ENCODE measurements around the gene NEU2.
"Not testable (repeated sequence)": the region's sequence is repeated elsewhere in the genome, so short reads cannot be mapped to it uniquely, and the experiment has no call there.

Gene NEU2

GRCh38 chr2:233010569-233011267 is 21.8 kb upstream of the NEU2 start:
- DNase-seq = no peak

GRCh38 chr2:233011268-233011650 is 21.2 kb upstream of the NEU2 start:
- no peak for DNase-seq

- DNase-seq = no peak
Measured at GRCh38 chr2:233011702-233012131, 20.8 kb upstream of the NEU2 start.

GRCh38 chr2:233012301-233012971 is 20.0 kb upstream of the NEU2 start:
- no peak for DNase-seq

- no peak for DNase-seq
Measured at GRCh38 chr2:233013027-233013461, 19.4 kb upstream of the NEU2 start, which contains the start of gene NGEF. TSS of gene NGEF (minus strand) at chr2:233013256. CDS start at chr2:232974890, 38,366 bp downstream.

GRCh38 chr2:233013650-233014049 is 18.8 kb upstream of the NEU2 start:
- no peak for DNase-seq

GRCh38 chr2:233015019-233015645 is 17.3 kb upstream of the NEU2 start:
- no peak for DNase-seq

GRCh38 chr2:233017947-233018346 is 14.5 kb upstream of the NEU2 start:
- DNase-seq = no peak

GRCh38 chr2:233019610-233020009 is 12.9 kb upstream of the NEU2 start:
- not testable (repeated sequence) for DNase-seq

- no peak for DNase-seq
Measured at GRCh38 chr2:233020454-233020853, 12.0 kb upstream of the NEU2 start.

GRCh38 chr2:233021771-233022170 is 10.7 kb upstream of the NEU2 start:
- no peak for DNase-seq

- DNase-seq = no peak
Measured at GRCh38 chr2:233022561-233022960, 9.9 kb upstream of the NEU2 start.

GRCh38 chr2:233023007-233023760 is 9.3 kb upstream of the NEU2 start:
- DNase-seq = no peak

GRCh38 chr2:233023761-233024410 is 8.6 kb upstream of the NEU2 start:
- DNase-seq = no peak

GRCh38 chr2:233025706-233026105 is 6.8 kb upstream of the NEU2 start:
- DNase-seq = no peak

- no peak for DNase-seq
Measured at GRCh38 chr2:233026198-233026813, 6.2 kb upstream of the NEU2 start.

- no peak for DNase-seq
Measured at GRCh38 chr2:233029321-233029720, 3.2 kb upstream of the NEU2 start.

- no peak for DNase-seq
Measured at GRCh38 chr2:233031556-233032500, 644 bp upstream of the NEU2 start.

- no peak for DNase-seq
Measured at GRCh38 chr2:233033672-233034071, 1.2 kb downstream of the NEU2 start.

- DNase-seq = no peak
Measured at GRCh38 chr2:233034091-233034882, 1.8 kb downstream of the NEU2 start.
